CD4-positive, alpha-beta T cell treated with Interleukin-17A for 4 hours (primary cell): ENCODE results near the gene SLC9A9.
"Not testable (repeated sequence)": the region's sequence is repeated elsewhere in the genome, so short reads cannot be mapped to it uniquely, and the experiment has no call there.

Experiments
- DNase-seq: peaks from one replicate; pipeline ENCODE4 v3.0.0-alpha.2; 2020; ENCODE audit warnings: mixed read lengths

Gene SLC9A9

GRCh38 chr3:143808030-143808429 is 40.2 kb downstream of the SLC9A9 start:
- DNase-seq: no peak

- no peak for DNase-seq
Measured at GRCh38 chr3:143806038-143806437, 42.2 kb downstream of the SLC9A9 start.

GRCh38 chr3:143805476-143805875 is 42.8 kb downstream of the SLC9A9 start:
- DNase-seq: not testable (repeated sequence)

GRCh38 chr3:143801046-143801445 is 47.2 kb downstream of the SLC9A9 start:
- not testable (repeated sequence) for DNase-seq

- not testable (repeated sequence) for DNase-seq
Measured at GRCh38 chr3:143798151-143798550, 50.1 kb downstream of the SLC9A9 start.

- DNase-seq: no peak
Measured at GRCh38 chr3:143795874-143796273, 52.4 kb downstream of the SLC9A9 start.

GRCh38 chr3:143794793-143795462 is 53.3 kb downstream of the SLC9A9 start:
- no peak for DNase-seq

GRCh38 chr3:143793971-143794370 is 54.3 kb downstream of the SLC9A9 start:
- DNase-seq: no peak

- no peak for DNase-seq
Measured at GRCh38 chr3:143791386-143791785, 56.9 kb downstream of the SLC9A9 start.

- no peak for DNase-seq
Measured at GRCh38 chr3:143786219-143787191, 61.8 kb downstream of the SLC9A9 start.

- DNase-seq: no peak
Measured at GRCh38 chr3:143784446-143784845, 63.8 kb downstream of the SLC9A9 start.

- DNase-seq: no peak
Measured at GRCh38 chr3:143783851-143784370, 64.4 kb downstream of the SLC9A9 start.

GRCh38 chr3:143775459-143775858 is 72.8 kb downstream of the SLC9A9 start:
- no peak for DNase-seq

- no peak for DNase-seq
Measured at GRCh38 chr3:143771939-143772338, 76.3 kb downstream of the SLC9A9 start.

GRCh38 chr3:143771258-143771657 is 77.0 kb downstream of the SLC9A9 start:
- DNase-seq: no peak

- no peak for DNase-seq
Measured at GRCh38 chr3:143770391-143770790, 77.9 kb downstream of the SLC9A9 start.

- DNase-seq: no peak
Measured at GRCh38 chr3:143769616-143770015, 78.7 kb downstream of the SLC9A9 start.

GRCh38 chr3:143764840-143765239 is 83.4 kb downstream of the SLC9A9 start:
- no peak for DNase-seq

- no peak for DNase-seq
Measured at GRCh38 chr3:143763564-143764162, 84.6 kb downstream of the SLC9A9 start.

GRCh38 chr3:143757691-143758090 is 90.6 kb downstream of the SLC9A9 start:
- DNase-seq: no peak

GRCh38 chr3:143755978-143756377 is 92.3 kb downstream of the SLC9A9 start:
- DNase-seq: no peak

- no peak for DNase-seq
Measured at GRCh38 chr3:143754090-143754489, 94.2 kb downstream of the SLC9A9 start.

- no peak for DNase-seq
Measured at GRCh38 chr3:143753456-143753855, 94.8 kb downstream of the SLC9A9 start.
